GM12878 (cell line): ENCODE data around the gene TSPEAR.

Experiments
- BCL11A ChIP-seq: IDR thresholded peaks from 2 replicates; pipeline ENCODE4 v1.6.1; 2011; ENCODE audit warnings: low read depth, low read length
- FOXK2 ChIP-seq: fragments of 450-650 bp; IDR thresholded peaks from 2 replicates; pipeline ENCODE4 v1.6.1; 2017; ENCODE audit warnings: mild to moderate bottlenecking, moderate library complexity
- JUND ChIP-seq: IDR thresholded peaks from 2 replicates; pipeline ENCODE4 v1.6.1; 2012; ENCODE audit warnings: low read depth, mild to moderate bottlenecking, low read length, improper control_type of control experiment, moderate library complexity
- NBN ChIP-seq: fragments of 450-650 bp; IDR thresholded peaks from 2 replicates; pipeline ENCODE4 v1.6.1; 2016
- RB1 ChIP-seq: fragments of 450-650 bp; formaldehyde crosslinking; IDR thresholded peaks from 2 replicates; pipeline ENCODE4 v1.6.1; 2017; ENCODE audit warnings: mild to moderate bottlenecking, borderline replicate concordance
- RELA ChIP-seq: fragments of 450-650 bp; IDR thresholded peaks from 2 replicates; pipeline ENCODE4 v1.8.0; 2014; ENCODE audit warnings: borderline replicate concordance; ENCODE audit not compliant: partially characterized antibody
- TAF1 ChIP-seq: IDR thresholded peaks from 2 replicates; pipeline ENCODE4 v1.6.1; 2011; ENCODE audit warnings: mild to moderate bottlenecking, low read depth, low read length, borderline replicate concordance
- TF ChIP-seq, protein P1 (sequence below): IDR thresholded peaks from 2 replicates; pipeline ENCODE4 v1.6.1; 2012; ENCODE audit warnings: mild to moderate bottlenecking, low read depth, low read length

DNA sequence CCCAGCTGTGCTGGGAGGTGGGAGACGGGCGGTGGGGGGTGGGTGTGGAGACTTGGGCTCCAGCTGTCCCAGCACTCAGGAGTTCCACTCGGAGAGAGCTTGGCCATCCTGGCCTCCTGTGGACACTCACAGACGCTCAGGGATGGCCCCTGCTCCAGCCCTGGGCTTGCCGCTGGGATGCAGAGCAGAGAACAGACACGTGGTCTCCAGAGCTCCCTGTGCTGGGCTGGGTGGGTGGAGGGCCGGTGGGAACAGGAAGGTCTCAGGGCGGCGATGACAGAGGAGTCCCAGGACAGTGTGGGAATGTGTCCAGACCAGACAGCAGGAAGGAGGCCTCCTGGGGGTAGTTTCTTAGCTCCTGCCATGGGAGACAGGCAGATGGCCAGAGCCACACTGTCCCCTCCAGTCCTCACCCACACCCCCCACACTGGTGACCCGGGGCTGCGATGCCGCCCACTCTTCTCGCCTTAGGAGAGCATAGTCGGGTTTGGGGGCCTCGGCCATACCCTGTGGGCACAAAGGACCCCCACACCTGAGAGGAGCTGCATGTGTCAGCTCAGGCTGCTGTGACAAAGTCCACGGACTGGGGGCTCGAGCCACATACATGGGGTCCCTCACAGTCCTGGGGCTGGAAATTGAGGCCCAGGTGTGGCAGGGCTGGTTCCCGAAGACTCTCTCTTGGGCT is 82.5 kb downstream of the TSPEAR start:
- no peak for TF ChIP-seq NBN
- no peak for TF ChIP-seq FOXK2
- no peak for TF ChIP-seq RELA
- TF ChIP-seq, protein P1, sequence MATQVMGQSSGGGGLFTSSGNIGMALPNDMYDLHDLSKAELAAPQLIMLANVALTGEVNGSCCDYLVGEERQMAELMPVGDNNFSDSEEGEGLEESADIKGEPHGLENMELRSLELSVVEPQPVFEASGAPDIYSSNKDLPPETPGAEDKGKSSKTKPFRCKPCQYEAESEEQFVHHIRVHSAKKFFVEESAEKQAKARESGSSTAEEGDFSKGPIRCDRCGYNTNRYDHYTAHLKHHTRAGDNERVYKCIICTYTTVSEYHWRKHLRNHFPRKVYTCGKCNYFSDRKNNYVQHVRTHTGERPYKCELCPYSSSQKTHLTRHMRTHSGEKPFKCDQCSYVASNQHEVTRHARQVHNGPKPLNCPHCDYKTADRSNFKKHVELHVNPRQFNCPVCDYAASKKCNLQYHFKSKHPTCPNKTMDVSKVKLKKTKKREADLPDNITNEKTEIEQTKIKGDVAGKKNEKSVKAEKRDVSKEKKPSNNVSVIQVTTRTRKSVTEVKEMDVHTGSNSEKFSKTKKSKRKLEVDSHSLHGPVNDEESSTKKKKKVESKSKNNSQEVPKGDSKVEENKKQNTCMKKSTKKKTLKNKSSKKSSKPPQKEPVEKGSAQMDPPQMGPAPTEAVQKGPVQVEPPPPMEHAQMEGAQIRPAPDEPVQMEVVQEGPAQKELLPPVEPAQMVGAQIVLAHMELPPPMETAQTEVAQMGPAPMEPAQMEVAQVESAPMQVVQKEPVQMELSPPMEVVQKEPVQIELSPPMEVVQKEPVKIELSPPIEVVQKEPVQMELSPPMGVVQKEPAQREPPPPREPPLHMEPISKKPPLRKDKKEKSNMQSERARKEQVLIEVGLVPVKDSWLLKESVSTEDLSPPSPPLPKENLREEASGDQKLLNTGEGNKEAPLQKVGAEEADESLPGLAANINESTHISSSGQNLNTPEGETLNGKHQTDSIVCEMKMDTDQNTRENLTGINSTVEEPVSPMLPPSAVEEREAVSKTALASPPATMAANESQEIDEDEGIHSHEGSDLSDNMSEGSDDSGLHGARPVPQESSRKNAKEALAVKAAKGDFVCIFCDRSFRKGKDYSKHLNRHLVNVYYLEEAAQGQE: no peak
- no peak for TF ChIP-seq TAF1
- TF ChIP-seq BCL11A: no peak
- no peak for TF ChIP-seq RB1
- TF ChIP-seq JUND: no peak
